ENCODE results near the gene DNAJB2.

- no peak for TF ChIP-seq POLR2A (IDR thresholded peaks at IDR 0.05)
- no peak for TF ChIP-seq CTCF (IDR thresholded peaks at IDR 0.05)
Measured at GRCh38 chr2:219251656-219252055, 27.5 kb upstream of the DNAJB2 start.
